IMR-90 (cell line): ENCODE results near the gene NUDT19. TPM values are rescaled to one million over a fixed set of nuclear protein-coding genes. Genes with fewer than 3 reads are reported as not detected.

ENCODE experiments used
- ATAC-seq: fragments of 200-7000 bp; cut with Tn5 transposase; 2 replicates; pipeline ENCODE4 v1.9.1; 2020; ENCODE audit warnings: low read depth, mild to moderate bottlenecking, moderate library complexity
- BruUV-seq: library from RNA; stranded (reverse); fragments of 400-500 nt; replicated peaks from 2 replicates; lab custom pipeline; 2021; lab: Mats Ljungman, UMichigan
- CTCF ChIA-PET: fragments of 300-600 bp; formaldehyde crosslinking; extraction: SDS; loops from one replicate; lab custom pipeline; 2021; ENCODE audit warnings: antibody characterized with exemption; lab: Yijun Ruan, JAX
- POLR2A ChIA-PET: fragments of 300-600 bp; sonication (Branson Sonifier 250); formaldehyde crosslinking; loops from one replicate; lab custom pipeline; 2022; ENCODE audit warnings: antibody characterized with exemption; ENCODE audit not compliant: unreplicated experiment; lab: Charles Lee
- DNase-seq: peaks from one replicate; pipeline ENCODE4 v3.0.0; 2013
- H2AFZ ChIP-seq: replicated peaks from 2 replicates; pipeline ENCODE3; 2013; ENCODE audit warnings: low read length, mild to moderate bottlenecking; ENCODE audit not compliant: poor library complexity
- H2AK5ac ChIP-seq: 2 replicates; pipeline ENCODE4 v1.6.1; 2013; ENCODE audit warnings: low read depth, low read length, inconsistent platforms
- H2AK9ac ChIP-seq: replicated peaks from 2 replicates; pipeline ENCODE3; 2013; ENCODE audit warnings: mild to moderate bottlenecking, low read depth, low read length, moderate library complexity; ENCODE audit not compliant: poor library complexity
- H2BK120ac ChIP-seq: 2 replicates; pipeline ENCODE4 v1.6.1; 2013; ENCODE audit warnings: low read depth, low read length, inconsistent platforms
- H2BK15ac ChIP-seq: 3 replicates; pipeline ENCODE4 v1.6.1; 2013; ENCODE audit warnings: low read depth, low read length, inconsistent platforms
- H2BK20ac ChIP-seq: 2 replicates; pipeline ENCODE4 v1.6.1; 2013; ENCODE audit warnings: low read depth, mild to moderate bottlenecking, inconsistent platforms, low read length, moderate library complexity
- H2BK5ac ChIP-seq: 2 replicates; pipeline ENCODE4 v1.6.1; 2013; ENCODE audit warnings: mild to moderate bottlenecking, low read depth, low read length, inconsistent platforms; ENCODE audit not compliant: poor library complexity, severe bottlenecking
- H3K14ac ChIP-seq: replicated peaks from 2 replicates; pipeline ENCODE4 v1.6.1; 2013; ENCODE audit warnings: low read depth, low read length, inconsistent platforms
- H3K18ac ChIP-seq: 2 replicates; pipeline ENCODE4 v1.6.1; 2013; ENCODE audit warnings: low read depth, low read length, control low read depth
- H3K23ac ChIP-seq: 2 replicates; pipeline ENCODE4 v1.6.1; 2013; ENCODE audit warnings: low read depth, low read length, inconsistent platforms
- H3K27ac ChIP-seq: 2 replicates; pipeline ENCODE4 v1.5.1; 2013; ENCODE audit warnings: mild to moderate bottlenecking, control low read depth, low read length; ENCODE audit not compliant: insufficient read depth
- H3K27me3 ChIP-seq: 2 replicates; pipeline ENCODE4 v1.6.1; 2013; ENCODE audit warnings: low read length; ENCODE audit not compliant: control insufficient read depth, insufficient read depth
- H3K36me3 ChIP-seq: 2 replicates; pipeline ENCODE4 v1.6.1; 2013; ENCODE audit warnings: low read length, mixed read lengths; ENCODE audit not compliant: control insufficient read depth, insufficient read depth
- H3K4ac ChIP-seq: 2 replicates; pipeline ENCODE4 v1.6.1; 2013; ENCODE audit warnings: low read depth, low read length, inconsistent platforms
- H3K4me1 ChIP-seq: 2 replicates; pipeline ENCODE4 v1.6.1; 2013; ENCODE audit warnings: low read length, mixed read lengths; ENCODE audit not compliant: control insufficient read depth, insufficient read depth
- H3K4me2 ChIP-seq: 2 replicates; pipeline ENCODE4 v1.6.1; 2013; ENCODE audit warnings: low read depth, mild to moderate bottlenecking, control low read depth, low read length, moderate library complexity
- H3K4me3 ChIP-seq: 2 replicates; pipeline ENCODE4 v1.5.1; 2013; ENCODE audit warnings: low read depth, mild to moderate bottlenecking, control low read depth, low read length, moderate library complexity; ENCODE audit not compliant: insufficient read depth
- H3K56ac ChIP-seq: 2 replicates; pipeline ENCODE4 v1.6.1; 2013; ENCODE audit warnings: low read length, inconsistent platforms; ENCODE audit not compliant: insufficient read depth; ENCODE audit errors: extremely low read depth
- H3K79me1 ChIP-seq, 2 experiments: 2 replicates each; pipeline ENCODE4 v1.6.1; 2013; ENCODE audit warnings: low read length in 2 of 2, inconsistent platforms in 1 of 2, low read depth in 1 of 2
- H3K9ac ChIP-seq: 2 replicates; pipeline ENCODE4 v1.6.1; 2013; ENCODE audit warnings: low read depth, low read length, control low read depth
- H3K9me1 ChIP-seq: 2 replicates; pipeline ENCODE4 v1.6.1; 2013; ENCODE audit warnings: low read length, inconsistent platforms; ENCODE audit not compliant: insufficient read depth
- H3K9me3 ChIP-seq: 2 replicates; pipeline ENCODE4 v1.6.1; 2013; ENCODE audit warnings: low read length; ENCODE audit not compliant: control insufficient read depth, insufficient read depth
- H4K20me1 ChIP-seq: 2 replicates; pipeline ENCODE4 v1.6.1; 2013; ENCODE audit warnings: low read length, inconsistent platforms; ENCODE audit not compliant: insufficient read depth
- H4K5ac ChIP-seq: 2 replicates; pipeline ENCODE4 v1.6.1; 2013; ENCODE audit warnings: mild to moderate bottlenecking, low read depth, low read length, control low read depth
- H4K8ac ChIP-seq, 2 experiments: 2 replicates each; pipeline ENCODE4 v1.6.1; 2013; ENCODE audit warnings: low read depth in 2 of 2, low read length in 2 of 2, control low read depth in 1 of 2, inconsistent platforms in 1 of 2
- H4K91ac ChIP-seq: 2 replicates; pipeline ENCODE4 v1.6.1; 2013; ENCODE audit warnings: low read depth, low read length, inconsistent platforms; ENCODE audit not compliant: insufficient read depth
- BHLHE40 ChIP-seq: fragments of 150-350 bp; IDR thresholded peaks from 2 replicates; pipeline ENCODE4 v1.6.1; 2016; ENCODE audit warnings: mild to moderate bottlenecking, low read depth, low read length
- CEBPB ChIP-seq: IDR thresholded peaks from 2 replicates; pipeline ENCODE4 v1.6.1; 2012; ENCODE audit warnings: low read depth, low read length, improper control_type of control experiment
- CHD1 ChIP-seq: IDR thresholded peaks from 2 replicates; pipeline ENCODE4 v1.6.1; 2012; ENCODE audit warnings: low read depth, low read length, improper control_type of control experiment
- FOS ChIP-seq: fragments of 150-350 bp; IDR thresholded peaks from 2 replicates; pipeline ENCODE4 v1.6.1; 2016; ENCODE audit warnings: low read depth, low read length
- MAFK ChIP-seq: IDR thresholded peaks from 2 replicates; pipeline ENCODE4 v1.6.1; 2012; ENCODE audit warnings: low read depth, low read length, improper control_type of control experiment
- MAZ ChIP-seq: IDR thresholded peaks from 2 replicates; pipeline ENCODE4 v1.6.1; 2012; ENCODE audit warnings: low read depth, mild to moderate bottlenecking, low read length, improper control_type of control experiment, moderate library complexity, borderline replicate concordance
- MXI1 ChIP-seq: IDR thresholded peaks from 2 replicates; pipeline ENCODE4 v1.6.1; 2012; ENCODE audit warnings: low read depth, mild to moderate bottlenecking, low read length, moderate library complexity, borderline replicate concordance
- NFE2L2 ChIP-seq: fragments of 150-350 bp; IDR thresholded peaks from 2 replicates; pipeline ENCODE4 v1.6.1; 2016; ENCODE audit warnings: low read depth, mild to moderate bottlenecking, low read length
- POLR2A ChIP-seq: IDR thresholded peaks from 2 replicates; pipeline ENCODE4 v1.6.1; 2012; ENCODE audit warnings: mild to moderate bottlenecking, low read depth, low read length
- RAD21 ChIP-seq: IDR thresholded peaks from 2 replicates; pipeline ENCODE4 v1.6.1; 2012; ENCODE audit warnings: low read length, improper control_type of control experiment
- RCOR1 ChIP-seq: IDR thresholded peaks from 2 replicates; pipeline ENCODE4 v1.6.1; 2012; ENCODE audit warnings: mild to moderate bottlenecking, low read length, improper control_type of control experiment; ENCODE audit not compliant: insufficient replicate concordance
- RFX5 ChIP-seq: IDR thresholded peaks from 2 replicates; pipeline ENCODE4 v1.8.0; 2012; ENCODE audit warnings: low read depth, mild to moderate bottlenecking, low read length, moderate library complexity
- SMC3 ChIP-seq: fragments of 150-350 bp; IDR thresholded peaks from 2 replicates; pipeline ENCODE4 v1.6.1; 2016; ENCODE audit warnings: low read depth, mild to moderate bottlenecking, antibody characterized with exemption, low read length, moderate library complexity
- WGBS, 2 experiments: methylation state at CpG; one replicate each; pipeline versions ENCODE4 v1.1.5 to v1.1.7; 2013; ENCODE audit warnings: missing lambda C conversion rate in 2 of 2; ENCODE audit not compliant: insufficient read length in 1 of 2; ENCODE audit errors: extremely low coverage in 2 of 2; 5-methylcytosine and 5-hydroxymethylcytosine counted together
- dilution Hi-C: fragments of 300-500 bp; cut with HindIII; formaldehyde crosslinking; loops from one replicate; pipeline ENCODE4 v1.14.3; 2018; ENCODE audit warnings: low sequenced_read_pairs; ENCODE audit not compliant: unreplicated experiment
- in situ Hi-C: fragments of 300-500 bp; cut with MboI; formaldehyde crosslinking; loops from 3 replicates; pipeline ENCODE4 v1.14.3; 2019; ENCODE audit warnings: low sequenced_read_pairs, inconsistent platforms, mixed read lengths
- intact Hi-C: fragments of 100-400 bp; cut with micrococcal nuclease; formaldehyde crosslinking; loops from 2 replicates; pipeline ENCODE4 v1.10.0; 2022
- polyA plus RNA-seq, 3 experiments: library from polyadenylated mRNA; depleted of rRNA; stranded (reverse); fragments of >200 nt; gene quantifications; 2 replicates each; pipeline ENCODE4 v1.2.3, GENCODE V29; 2012; ENCODE audit warnings: low replicate concordance in 1 of 3
- total RNA-seq: library from RNA; depleted of rRNA; stranded (reverse); fragments of >200 nt; gene quantifications from 2 replicates; pipeline ENCODE4 v1.2.3, GENCODE V29; 2012
- TF ChIP-seq, protein P1 (sequence below): conservative IDR thresholded peaks from 2 replicates; pipeline ENCODE4 v1.5.1; 2012; ENCODE audit warnings: mild to moderate bottlenecking, low read depth, low read length, improper control_type of control experiment
- TF ChIP-seq, protein P2 (sequence below): fragments of 150-350 bp; IDR thresholded peaks from 2 replicates; pipeline ENCODE4 v1.6.1; 2016; ENCODE audit warnings: low read depth, mild to moderate bottlenecking, low read length, moderate library complexity, borderline replicate concordance
- TF ChIP-seq, protein P3 (sequence below): fragments of 150-350 bp; IDR thresholded peaks from 2 replicates; pipeline ENCODE4 v1.6.1; 2017; ENCODE audit warnings: mild to moderate bottlenecking, antibody characterized with exemption, low read length, low read depth

Gene NUDT19
- total and polyA plus RNA-seq, 2 of the 4 experiments (the other 2 are of a cell fraction): 4.1 to 4.5 TPM

DNA sequence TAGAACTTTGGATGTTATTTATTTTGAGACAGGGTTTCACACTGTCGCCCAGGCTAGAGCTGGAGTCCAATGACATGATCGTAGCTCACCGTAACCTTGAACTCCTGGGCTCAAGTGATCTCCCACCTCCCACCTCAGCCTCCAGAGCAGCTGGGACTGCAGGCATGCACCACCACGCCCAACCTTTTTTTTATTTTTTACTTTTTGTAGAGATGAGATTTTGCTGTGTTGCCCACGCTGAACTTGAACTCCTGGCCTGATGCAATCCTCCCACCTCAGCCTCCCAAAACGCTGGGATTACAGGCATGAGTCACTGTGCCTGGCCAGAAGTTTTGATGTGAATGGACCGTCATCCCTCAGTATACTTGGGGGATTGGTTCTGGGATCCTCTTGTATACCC is 30.3 kb upstream of the NUDT19 start:
- no peak overlapping the region for H3K23ac ChIP-seq
- no peak overlapping the region for H2BK15ac ChIP-seq
- H4K5ac ChIP-seq: no peak overlapping the region
- no peak for ATAC-seq
- H2BK120ac ChIP-seq: no peak overlapping the region
- WGBS, 2 experiments: no CpG with 5 or more reads among the region's 7 CpGs
- peaks cover 11% of the 10 kb centered on the region for H4K20me1 ChIP-seq
- no peaks in the 10 kb centered on the region for H3K27me3 ChIP-seq
- ChIA-PET POLR2A (no interaction called here), CTCF (no interaction called here)
- intact Hi-C loops (no loop called here), in situ Hi-C loops (no loop called here), dilution Hi-C loops (no loop called here)
- H3K79me1 ChIP-seq: peaks cover 14 to 48% of the 10 kb centered on the region in 2 experiments
- no peaks in the 10 kb centered on the region for H3K9me1 ChIP-seq
- TF ChIP-seq FOS (no peak), POLR2A (no peak), RCOR1 (no peak), MAZ (no peak), CHD1 (no peak), BHLHE40 (no peak), RFX5 (no peak), CEBPB (no peak), SMC3 (no peak), MAFK (no peak), MXI1 (no peak), RAD21 (no peak), NFE2L2 (no peak)
- TF ChIP-seq, protein P1, sequence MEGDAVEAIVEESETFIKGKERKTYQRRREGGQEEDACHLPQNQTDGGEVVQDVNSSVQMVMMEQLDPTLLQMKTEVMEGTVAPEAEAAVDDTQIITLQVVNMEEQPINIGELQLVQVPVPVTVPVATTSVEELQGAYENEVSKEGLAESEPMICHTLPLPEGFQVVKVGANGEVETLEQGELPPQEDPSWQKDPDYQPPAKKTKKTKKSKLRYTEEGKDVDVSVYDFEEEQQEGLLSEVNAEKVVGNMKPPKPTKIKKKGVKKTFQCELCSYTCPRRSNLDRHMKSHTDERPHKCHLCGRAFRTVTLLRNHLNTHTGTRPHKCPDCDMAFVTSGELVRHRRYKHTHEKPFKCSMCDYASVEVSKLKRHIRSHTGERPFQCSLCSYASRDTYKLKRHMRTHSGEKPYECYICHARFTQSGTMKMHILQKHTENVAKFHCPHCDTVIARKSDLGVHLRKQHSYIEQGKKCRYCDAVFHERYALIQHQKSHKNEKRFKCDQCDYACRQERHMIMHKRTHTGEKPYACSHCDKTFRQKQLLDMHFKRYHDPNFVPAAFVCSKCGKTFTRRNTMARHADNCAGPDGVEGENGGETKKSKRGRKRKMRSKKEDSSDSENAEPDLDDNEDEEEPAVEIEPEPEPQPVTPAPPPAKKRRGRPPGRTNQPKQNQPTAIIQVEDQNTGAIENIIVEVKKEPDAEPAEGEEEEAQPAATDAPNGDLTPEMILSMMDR: no peak
- TF ChIP-seq, protein P2, sequence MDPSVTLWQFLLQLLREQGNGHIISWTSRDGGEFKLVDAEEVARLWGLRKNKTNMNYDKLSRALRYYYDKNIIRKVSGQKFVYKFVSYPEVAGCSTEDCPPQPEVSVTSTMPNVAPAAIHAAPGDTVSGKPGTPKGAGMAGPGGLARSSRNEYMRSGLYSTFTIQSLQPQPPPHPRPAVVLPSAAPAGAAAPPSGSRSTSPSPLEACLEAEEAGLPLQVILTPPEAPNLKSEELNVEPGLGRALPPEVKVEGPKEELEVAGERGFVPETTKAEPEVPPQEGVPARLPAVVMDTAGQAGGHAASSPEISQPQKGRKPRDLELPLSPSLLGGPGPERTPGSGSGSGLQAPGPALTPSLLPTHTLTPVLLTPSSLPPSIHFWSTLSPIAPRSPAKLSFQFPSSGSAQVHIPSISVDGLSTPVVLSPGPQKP: no peak
- TF ChIP-seq, protein P3, sequence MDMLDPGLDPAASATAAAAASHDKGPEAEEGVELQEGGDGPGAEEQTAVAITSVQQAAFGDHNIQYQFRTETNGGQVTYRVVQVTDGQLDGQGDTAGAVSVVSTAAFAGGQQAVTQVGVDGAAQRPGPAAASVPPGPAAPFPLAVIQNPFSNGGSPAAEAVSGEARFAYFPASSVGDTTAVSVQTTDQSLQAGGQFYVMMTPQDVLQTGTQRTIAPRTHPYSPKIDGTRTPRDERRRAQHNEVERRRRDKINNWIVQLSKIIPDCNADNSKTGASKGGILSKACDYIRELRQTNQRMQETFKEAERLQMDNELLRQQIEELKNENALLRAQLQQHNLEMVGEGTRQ: no peak
- no peak overlapping the region for H2AFZ ChIP-seq
- no peaks in the 10 kb centered on the region for H3K9me3 ChIP-seq
- H3K4ac ChIP-seq: no peak overlapping the region
- H2BK20ac ChIP-seq: no peak overlapping the region
- H3K56ac ChIP-seq: no peak overlapping the region
- H3K36me3 ChIP-seq: peaks cover 11% of the 10 kb centered on the region
- no peak overlapping the region for H2AK9ac ChIP-seq
- H4K91ac ChIP-seq: no peak overlapping the region
- DNase-seq: no peak
- no peak overlapping the region for H3K9ac ChIP-seq
- no peak overlapping the region for H3K4me2 ChIP-seq
- H3K18ac ChIP-seq: no peak overlapping the region
- H4K8ac ChIP-seq: no peak overlapping the region
- no peak overlapping the region for H2AK5ac ChIP-seq
- no peak overlapping the region for H2BK5ac ChIP-seq
- H3K14ac ChIP-seq: no peak overlapping the region
- no peak overlapping the region for H3K27ac ChIP-seq
- no TSS peak for BruUV-seq
- no peak overlapping the region for H3K4me3 ChIP-seq
- peaks cover under 1% of the 10 kb centered on the region; the same call in 1 of the 2 replicates for H3K4me1 ChIP-seq
